GM20000 (cell line): Measurements from ENCODE around the gene LCN10.
A peak's percentile ranks its signal among the peaks of the same experiment; 100 is the strongest.
"Not testable (repeated sequence)": the region's sequence is repeated elsewhere in the genome, so short reads cannot be mapped to it uniquely, and the experiment has no call there.

ENCODE experiments used
- DNase-seq: peaks from one replicate; pipeline ENCODE4 v3.0.0; 2012; ENCODE audit warnings: low spot score
- CTCF ChIP-seq: IDR thresholded peaks from 2 replicates; pipeline ENCODE4 v1.5.1; 2012; ENCODE audit warnings: mild to moderate bottlenecking, control low read depth; ENCODE audit errors: extremely low read depth, missing control alignments

Gene LCN10

GRCh38 chr9:136776947-136777346, 34.2 kb upstream of the LCN10 start:
- no peak for DNase-seq
- no peak for TF ChIP-seq CTCF

GRCh38 chr9:136775191-136775590, 32.5 kb upstream of the LCN10 start:
- TF ChIP-seq CTCF: no peak
- no peak for DNase-seq

- TF ChIP-seq CTCF: no peak
- DNase-seq: no peak
Observed at GRCh38 chr9:136774416-136775045, 31.8 kb upstream of the LCN10 start.

- TF ChIP-seq CTCF: no peak
- DNase-seq: no peak
Observed at GRCh38 chr9:136773386-136774044, 30.8 kb upstream of the LCN10 start.

GRCh38 chr9:136771907-136772415, 29.2 kb upstream of the LCN10 start:
- peak; percentile 11 for DNase-seq
- no peak for TF ChIP-seq CTCF

GRCh38 chr9:136769710-136770191, 27.0 kb upstream of the LCN10 start:
- DNase-seq: peak; percentile 90
- peak; percentile 64 for TF ChIP-seq CTCF

GRCh38 chr9:136766410-136767120, 23.8 kb upstream of the LCN10 start:
- not testable (repeated sequence) for DNase-seq

GRCh38 chr9:136765745-136766409, 23.1 kb upstream of the LCN10 start:
- DNase-seq: peak; percentile 76
